GM12892 (cell line): ENCODE results near the gene LASP1.

Experiments
- POLR2A ChIP-seq: IDR thresholded peaks from 2 replicates; pipeline ENCODE4 v1.6.1; 2011; ENCODE audit warnings: low read depth, low read length, control low read depth
- POLR2AphosphoS5 ChIP-seq: IDR thresholded peaks from 2 replicates; pipeline ENCODE4 v1.6.1; 2011; ENCODE audit warnings: low read depth, low read length, control low read depth
- TAF1 ChIP-seq: IDR thresholded peaks from 2 replicates; pipeline ENCODE4 v1.6.1; 2011; ENCODE audit warnings: low read depth, mild to moderate bottlenecking, control low read depth, low read length, borderline replicate concordance

GRCh38 chr17:38904892-38905291 lies 35.0 kb downstream of the LASP1 start:
- TF ChIP-seq POLR2AphosphoS5 (no peak), POLR2A (no peak), TAF1 (no peak)
